Stimulated activated naive CD8-positive, alpha-beta T cell treated with anti-CD3 and anti-CD28 coated beads, Interleukin-15, Interleukin-2, amounts not matched to agents 100 U/mL and 50 U/mL, for 24 hours (primary cell): Measurements from ENCODE around the gene ANTXR1.
A peak's percentile ranks its signal among the peaks of the same experiment; 100 is the strongest.
"Not testable (repeated sequence)": the region's sequence is repeated elsewhere in the genome, so short reads cannot be mapped to it uniquely, and the experiment has no call there.

ENCODE experiments used
- ATAC-seq: fragments of 150-1000 bp; cut with Tn5 transposase; one replicate; pipeline ENCODE4 v1.10.0; 2021
- DNase-seq: peaks from one replicate; pipeline ENCODE4 v3.0.0; 2021

ANTXR1 gene

GRCh38 chr2:69166812-69167468 lies 154.0 kb downstream of the ANTXR1 start:
- no peak for DNase-seq
- ATAC-seq: no peak

GRCh38 chr2:69167469-69167822 lies 154.5 kb downstream of the ANTXR1 start:
- DNase-seq: no peak
- no peak for ATAC-seq

- ATAC-seq (no peak), DNase-seq (no peak)
Observed at GRCh38 chr2:69168144-69168813, 155.3 kb downstream of the ANTXR1 start.

GRCh38 chr2:69168950-69169654 lies 156.1 kb downstream of the ANTXR1 start:
- no peak for DNase-seq
- no peak for ATAC-seq

- ATAC-seq: peak; percentile 82
- DNase-seq: peak; percentile 8
Observed at GRCh38 chr2:69169655-69170389, 156.8 kb downstream of the ANTXR1 start.

- ATAC-seq: no peak
- DNase-seq: no peak
Observed at GRCh38 chr2:69170661-69171060, 157.7 kb downstream of the ANTXR1 start.

GRCh38 chr2:69171116-69171896 lies 158.3 kb downstream of the ANTXR1 start:
- DNase-seq (no peak), ATAC-seq (no peak)

- no peak for ATAC-seq
Observed at GRCh38 chr2:69171897-69172525, 159.0 kb downstream of the ANTXR1 start.

GRCh38 chr2:69173706-69174105 lies 160.7 kb downstream of the ANTXR1 start:
- DNase-seq: no peak

More at GRCh38 chr2:69171897-69172525, 159.0 kb downstream of the ANTXR1 start:
- DNase-seq: no peak

GRCh38 chr2:69174211-69174610 lies 161.2 kb downstream of the ANTXR1 start:
- ATAC-seq, DNase-seq: not testable (repeated sequence)

More at GRCh38 chr2:69173706-69174105, 160.7 kb downstream of the ANTXR1 start:
- no peak for ATAC-seq

- DNase-seq (no peak), ATAC-seq (no peak)
Observed at GRCh38 chr2:69175790-69176715, 163.1 kb downstream of the ANTXR1 start.

- DNase-seq (no peak), ATAC-seq (no peak)
Observed at GRCh38 chr2:69177063-69177771, 164.2 kb downstream of the ANTXR1 start.

GRCh38 chr2:69177785-69178636 lies 165.0 kb downstream of the ANTXR1 start:
- ATAC-seq: peak; percentile 45
- DNase-seq: no peak

GRCh38 chr2:69178756-69179155 lies 165.8 kb downstream of the ANTXR1 start:
- ATAC-seq (no peak), DNase-seq (no peak)

GRCh38 chr2:69180227-69180626 lies 167.2 kb downstream of the ANTXR1 start:
- DNase-seq (no peak), ATAC-seq (no peak)

GRCh38 chr2:69180974-69181373 lies 168.0 kb downstream of the ANTXR1 start:
- DNase-seq (no peak), ATAC-seq (no peak)

- ATAC-seq: no peak
Observed at GRCh38 chr2:69181806-69182427, 168.9 kb downstream of the ANTXR1 start.

GRCh38 chr2:69183659-69184058 lies 170.7 kb downstream of the ANTXR1 start:
- ATAC-seq: no peak

More at GRCh38 chr2:69181806-69182427, 168.9 kb downstream of the ANTXR1 start:
- no peak for DNase-seq

More at GRCh38 chr2:69183659-69184058, 170.7 kb downstream of the ANTXR1 start:
- DNase-seq: no peak
